ENCODE data around the gene SLIT1.

The SLIT1 gene

GRCh38 chr10:96958071-96958470 is 227.7 kb downstream of the SLIT1 start:
- peaks cover 5% of the 10 kb centered on the region for H3K4me1 ChIP-seq
- no peak overlapping the region for H3K4me3 ChIP-seq (ENCODE audit: low read depth, low read length)
- H3K4me2 ChIP-seq (ENCODE audit: low read length) = no peak overlapping the region
- H3K9me3 ChIP-seq (ENCODE audit: control insufficient read depth, low read length) = no peaks in the 10 kb centered on the region
- no peaks in the 10 kb centered on the region for H3K79me2 ChIP-seq
- H3K27me3 ChIP-seq (ENCODE audit: control insufficient read depth, insufficient read depth, low read length) = no peaks in the 10 kb centered on the region
- H3K9ac ChIP-seq = no peak overlapping the region
- H2AFZ ChIP-seq = no peak overlapping the region
- H3K36me3 ChIP-seq (ENCODE audit: control insufficient read depth, insufficient read depth, low read length) = no peaks in the 10 kb centered on the region
- H3K27ac ChIP-seq = no peak overlapping the region
- no peak for TF ChIP-seq CTCF (IDR thresholded peaks at IDR 0.05)

- Histone ChIP-seq H3K36me3 (ENCODE audit: control insufficient read depth, insufficient read depth, low read length) (no peaks in the 10 kb centered on the region), H3K79me2 (no peaks in the 10 kb centered on the region), H3K4me3 (ENCODE audit: low read depth, low read length) (no peak overlapping the region), H3K27ac (no peak overlapping the region), H2AFZ (no peak overlapping the region), H3K27me3 (ENCODE audit: control insufficient read depth, insufficient read depth, low read length) (no peaks in the 10 kb centered on the region), H3K4me1 (peaks cover 5% of the 10 kb centered on the region), H3K4me2 (ENCODE audit: low read length) (no peak overlapping the region), H3K9ac (no peak overlapping the region), H3K9me3 (ENCODE audit: control insufficient read depth, low read length) (no peaks in the 10 kb centered on the region)
- no peak for TF ChIP-seq CTCF (IDR thresholded peaks at IDR 0.05)
Measured at GRCh38 chr10:96955794-96956193, 230.0 kb downstream of the SLIT1 start.

GRCh38 chr10:96951954-96952353 is 233.8 kb downstream of the SLIT1 start:
- no peak overlapping the region for H2AFZ ChIP-seq
- no peaks in the 10 kb centered on the region for H3K27me3 ChIP-seq (ENCODE audit: control insufficient read depth, insufficient read depth, low read length)
- H3K4me2 ChIP-seq (ENCODE audit: low read length) = no peak overlapping the region
- no peak overlapping the region for H3K9ac ChIP-seq
- no peak for TF ChIP-seq CTCF (IDR thresholded peaks at IDR 0.05)
- H3K27ac ChIP-seq = no peak overlapping the region
- no peaks in the 10 kb centered on the region for H3K9me3 ChIP-seq (ENCODE audit: control insufficient read depth, low read length)
- H3K4me3 ChIP-seq (ENCODE audit: low read depth, low read length) = no peak overlapping the region
- no peaks in the 10 kb centered on the region for H3K79me2 ChIP-seq
- no peaks in the 10 kb centered on the region for H3K36me3 ChIP-seq (ENCODE audit: control insufficient read depth, insufficient read depth, low read length)
- H3K4me1 ChIP-seq = peaks cover 5% of the 10 kb centered on the region

GRCh38 chr10:96949039-96949683 is 236.6 kb downstream of the SLIT1 start:
- Histone ChIP-seq H3K4me1 (no peaks in the 10 kb centered on the region), H3K4me2 (ENCODE audit: low read length) (no peak overlapping the region), H2AFZ (no peak overlapping the region), H3K9me3 (ENCODE audit: control insufficient read depth, low read length) (no peaks in the 10 kb centered on the region), H3K36me3 (ENCODE audit: control insufficient read depth, insufficient read depth, low read length) (no peaks in the 10 kb centered on the region), H3K9ac (no peak overlapping the region), H3K27me3 (ENCODE audit: control insufficient read depth, insufficient read depth, low read length) (no peaks in the 10 kb centered on the region), H3K27ac (no peak overlapping the region), H3K79me2 (no peaks in the 10 kb centered on the region), H3K4me3 (ENCODE audit: low read depth, low read length) (no peak overlapping the region)
- no peak for TF ChIP-seq CTCF (IDR thresholded peaks at IDR 0.05)
